ENCODE results near the gene ZYX. TPM values are rescaled to one million over a fixed set of nuclear protein-coding genes. Genes with fewer than 3 reads are reported as not detected.

Gene ZYX
- total RNA-seq, 3 donors from 2014 or later, result 49.0 to 203 (median 109) TPM

- ATAC-seq, result no peak
- peak in 1 of 3 donors; percentile 19 for DNase-seq
- intact Hi-C loops (cut with DNase I, micrococcal nuclease), result loop anchor here in 1 of 2 donors (10.0 kb wide), 1 partner anchor 129 kb away; no protein-coding TSS in a partner anchor
- H3K4me3 ChIP-seq, result no peak overlapping the region
- no peaks in the 10 kb centered on the region for H3K36me3 ChIP-seq (ENCODE audit: low read depth)
- TF ChIP-seq, protein P1, sequence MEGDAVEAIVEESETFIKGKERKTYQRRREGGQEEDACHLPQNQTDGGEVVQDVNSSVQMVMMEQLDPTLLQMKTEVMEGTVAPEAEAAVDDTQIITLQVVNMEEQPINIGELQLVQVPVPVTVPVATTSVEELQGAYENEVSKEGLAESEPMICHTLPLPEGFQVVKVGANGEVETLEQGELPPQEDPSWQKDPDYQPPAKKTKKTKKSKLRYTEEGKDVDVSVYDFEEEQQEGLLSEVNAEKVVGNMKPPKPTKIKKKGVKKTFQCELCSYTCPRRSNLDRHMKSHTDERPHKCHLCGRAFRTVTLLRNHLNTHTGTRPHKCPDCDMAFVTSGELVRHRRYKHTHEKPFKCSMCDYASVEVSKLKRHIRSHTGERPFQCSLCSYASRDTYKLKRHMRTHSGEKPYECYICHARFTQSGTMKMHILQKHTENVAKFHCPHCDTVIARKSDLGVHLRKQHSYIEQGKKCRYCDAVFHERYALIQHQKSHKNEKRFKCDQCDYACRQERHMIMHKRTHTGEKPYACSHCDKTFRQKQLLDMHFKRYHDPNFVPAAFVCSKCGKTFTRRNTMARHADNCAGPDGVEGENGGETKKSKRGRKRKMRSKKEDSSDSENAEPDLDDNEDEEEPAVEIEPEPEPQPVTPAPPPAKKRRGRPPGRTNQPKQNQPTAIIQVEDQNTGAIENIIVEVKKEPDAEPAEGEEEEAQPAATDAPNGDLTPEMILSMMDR (IDR thresholded peaks at IDR 0.05), result no peak
- H3K4me1 ChIP-seq (ENCODE audit: low read depth), result peaks cover 21% of the 10 kb centered on the region
- no peaks in the 10 kb centered on the region for H3K9me3 ChIP-seq
Observed at GRCh38 chr7:143373255-143373794, 7.8 kb upstream of the ZYX start.

- intact Hi-C loops (cut with DNase I, micrococcal nuclease), result loop anchor here in 1 of 2 donors (10.0 kb wide), 1 partner anchor 130 kb away; no protein-coding TSS in a partner anchor
- TF ChIP-seq, protein P1 (IDR thresholded peaks at IDR 0.05), result no peak
- ATAC-seq, result no peak
Observed at GRCh38 chr7:143374561-143374960, 6.6 kb upstream of the ZYX start.

GRCh38 chr7:143375298-143376034 is 5.7 kb upstream of the ZYX start:
- Histone ChIP-seq H3K9me3 (no peaks in the 10 kb centered on the region), H3K4me1 (ENCODE audit: low read depth) (peaks cover 16% of the 10 kb centered on the region), H3K4me3 (no peak overlapping the region), H3K36me3 (ENCODE audit: low read depth) (no peaks in the 10 kb centered on the region)
- peak in 1 of 3 donors; percentile 46 for DNase-seq
- peak; percentile 15 for ATAC-seq
- intact Hi-C loops (cut with DNase I, micrococcal nuclease), result loop anchor here in 1 of 2 donors (10.0 kb wide), 1 partner anchor 131 kb away; no protein-coding TSS in a partner anchor
- TF ChIP-seq, protein P1 (IDR thresholded peaks at IDR 0.05), result no peak

More at GRCh38 chr7:143374561-143374960, 6.6 kb upstream of the ZYX start:
- H3K9me3 ChIP-seq, result no peaks in the 10 kb centered on the region
- H3K4me1 ChIP-seq (ENCODE audit: low read depth), result peaks cover 17% of the 10 kb centered on the region
- no peak overlapping the region for H3K4me3 ChIP-seq
- no peak for DNase-seq
- H3K36me3 ChIP-seq (ENCODE audit: low read depth), result no peaks in the 10 kb centered on the region

DNA sequence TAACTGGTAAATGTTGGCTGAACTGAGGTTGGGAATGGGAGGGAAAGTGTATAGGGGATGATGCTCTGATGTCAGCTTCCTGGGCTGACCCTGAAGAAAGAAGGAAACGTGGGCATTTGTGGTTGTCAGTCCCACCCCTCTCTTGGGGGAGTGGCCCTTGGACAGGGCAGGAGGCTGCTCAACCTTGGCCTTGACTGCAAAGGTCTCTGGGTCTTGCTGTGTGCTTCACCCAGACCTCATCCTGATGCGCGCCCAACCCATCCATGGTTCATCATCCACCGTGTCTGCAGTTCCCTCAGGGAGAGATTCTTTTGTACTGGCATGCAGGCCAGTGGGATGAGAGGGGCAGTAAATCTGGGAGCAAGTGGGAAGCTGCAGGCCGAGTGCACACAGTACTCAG is 4.7 kb upstream of the ZYX start:
- H3K9me3 ChIP-seq, result no peaks in the 10 kb centered on the region
- no peak for ATAC-seq
- TF ChIP-seq, protein P1 (IDR thresholded peaks at IDR 0.05), result no peak
- H3K36me3 ChIP-seq (ENCODE audit: low read depth), result no peaks in the 10 kb centered on the region
- H3K4me3 ChIP-seq, result no peak overlapping the region
- peak in 1 of 3 donors; percentile 39 for DNase-seq
- peaks cover 16% of the 10 kb centered on the region for H3K4me1 ChIP-seq (ENCODE audit: low read depth)
- intact Hi-C loops (cut with DNase I, micrococcal nuclease), result loop anchor here in 1 of 2 donors (10.0 kb wide), 1 partner anchor 132 kb away; no protein-coding TSS in a partner anchor

DNA sequence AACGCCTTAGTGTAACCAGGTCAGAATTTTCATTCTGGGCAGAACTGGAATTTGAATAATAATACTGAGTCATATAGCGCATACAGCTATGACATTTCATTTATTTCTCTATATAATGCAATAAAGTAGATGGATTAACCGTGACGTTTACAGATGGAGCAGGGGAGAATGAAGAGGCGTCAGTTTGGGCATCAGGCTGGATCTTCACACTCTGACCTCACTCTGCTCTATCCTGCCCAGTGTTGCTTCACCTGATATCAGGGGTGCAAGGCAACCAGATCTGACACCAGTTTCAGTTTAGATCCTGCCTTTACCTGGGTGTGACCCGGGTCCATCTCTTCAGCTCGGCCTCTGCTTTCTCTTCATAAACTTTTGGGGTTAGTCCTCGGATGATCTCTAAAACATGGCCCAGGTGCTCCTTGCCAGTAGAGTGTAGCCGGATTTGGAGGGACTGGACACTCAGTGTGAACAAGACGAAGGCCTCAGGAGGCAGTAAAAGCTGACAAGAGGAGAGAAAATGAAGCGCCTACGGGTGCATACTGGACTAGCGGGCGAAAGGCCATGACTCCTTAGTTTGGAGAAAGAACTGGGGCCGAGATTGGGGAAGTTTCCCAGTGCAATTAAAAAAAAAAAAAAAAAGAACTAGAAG is 1.4 kb upstream of the ZYX start:
- intact Hi-C loops (cut with DNase I, micrococcal nuclease), result loop anchor here in 1 of 2 donors (10.0 kb wide), 1 partner anchor 135 kb away; no protein-coding TSS in a partner anchor
- no peaks in the 10 kb centered on the region for H3K36me3 ChIP-seq (ENCODE audit: low read depth)
- ATAC-seq (no peak), DNase-seq (peak in 1 of 3 donors; percentile 29)
- H3K4me1 ChIP-seq (ENCODE audit: low read depth), result peaks cover 27% of the 10 kb centered on the region
- no peaks in the 10 kb centered on the region for H3K9me3 ChIP-seq
- peak overlapping the region; percentile 77 for H3K4me3 ChIP-seq
- TF ChIP-seq, protein P1 (IDR thresholded peaks at IDR 0.05), result no peak
